ENCODE measurements around the gene HIBCH. TPM values are rescaled to one million over a fixed set of nuclear protein-coding genes. Genes with fewer than 3 reads are reported as not detected.
"Not testable (repeated sequence)": the region's sequence is repeated elsewhere in the genome, so short reads cannot be mapped to it uniquely, and the experiment has no call there.

HIBCH gene, protein sequence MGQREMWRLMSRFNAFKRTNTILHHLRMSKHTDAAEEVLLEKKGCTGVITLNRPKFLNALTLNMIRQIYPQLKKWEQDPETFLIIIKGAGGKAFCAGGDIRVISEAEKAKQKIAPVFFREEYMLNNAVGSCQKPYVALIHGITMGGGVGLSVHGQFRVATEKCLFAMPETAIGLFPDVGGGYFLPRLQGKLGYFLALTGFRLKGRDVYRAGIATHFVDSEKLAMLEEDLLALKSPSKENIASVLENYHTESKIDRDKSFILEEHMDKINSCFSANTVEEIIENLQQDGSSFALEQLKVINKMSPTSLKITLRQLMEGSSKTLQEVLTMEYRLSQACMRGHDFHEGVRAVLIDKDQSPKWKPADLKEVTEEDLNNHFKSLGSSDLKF
- 30.8 TPM for polyA plus RNA-seq (ENCODE audit: insufficient read length)

- DNase-seq (ENCODE audit: low read depth), result peak; percentile 95
Measured at GRCh38 chr2:190319555-190320498, at the start of gene HIBCH. Gene HIBCH, minus strand, starts transcription at chr2:190319826. Its CDS starts 76 bp downstream, at chr2:190319750.

GRCh38 chr2:190367091-190367490 lies 47.5 kb upstream of the HIBCH start:
- no peak for DNase-seq (ENCODE audit: low read depth)

GRCh38 chr2:190366248-190366753 lies 46.7 kb upstream of the HIBCH start:
- DNase-seq (ENCODE audit: low read depth), result no peak

DNA sequence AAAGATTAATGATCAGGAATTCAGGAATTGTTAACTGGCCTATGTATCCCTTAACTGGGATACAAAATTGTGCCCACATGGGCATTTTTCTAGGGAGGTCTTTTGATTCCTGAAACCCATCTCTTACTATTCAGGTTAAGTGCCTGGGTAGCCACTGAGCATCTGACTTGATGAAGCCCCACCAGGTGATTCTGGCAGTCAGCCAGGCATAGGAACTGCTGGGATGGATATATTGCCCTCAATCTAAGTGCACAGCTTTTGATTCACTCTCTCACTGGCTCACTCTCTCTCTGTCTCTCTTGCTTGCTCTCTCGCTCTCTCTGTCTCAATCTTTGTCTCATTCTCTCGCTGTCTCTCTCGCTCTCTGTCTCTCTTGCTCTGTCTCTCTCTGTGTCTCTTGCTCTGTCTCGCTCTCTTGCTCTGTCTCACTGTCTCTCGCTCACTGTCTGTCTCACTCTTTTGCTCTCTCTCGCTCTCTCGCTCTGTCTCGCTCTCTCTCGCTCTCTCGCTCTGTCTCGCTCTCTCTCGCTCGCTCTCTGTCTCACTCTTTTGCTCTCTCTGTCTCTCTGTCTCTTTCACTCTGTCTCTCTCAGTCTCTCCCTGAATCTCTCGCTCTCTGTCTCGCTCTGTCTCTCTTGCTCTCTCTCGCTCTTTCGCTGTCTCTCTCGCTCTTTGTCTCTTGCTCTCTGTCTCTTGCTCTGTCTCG lies 46.0 kb upstream of the HIBCH start:
- no peak for DNase-seq (ENCODE audit: low read depth)

DNA sequence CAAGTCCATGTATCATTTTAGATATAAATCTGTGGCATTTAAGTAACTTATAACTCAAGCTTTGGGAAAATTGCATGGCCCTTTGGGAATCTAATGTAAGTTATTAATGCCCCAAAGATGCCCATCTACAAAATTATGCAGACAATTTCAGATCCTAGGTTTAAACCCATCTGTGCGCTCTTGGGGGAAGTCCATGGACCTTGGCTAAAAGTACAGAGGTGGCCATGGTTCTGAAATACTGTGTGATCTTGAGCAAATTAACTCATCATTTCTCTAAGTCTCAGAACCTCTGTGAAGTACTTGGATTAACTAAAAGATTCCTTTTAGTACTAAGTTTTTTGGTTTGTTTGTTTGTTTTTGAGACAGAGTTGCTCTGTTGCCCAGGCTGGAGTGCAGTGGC lies 43.3 kb upstream of the HIBCH start:
- no peak for DNase-seq (ENCODE audit: low read depth)

GRCh38 chr2:190361572-190361971 lies 41.9 kb upstream of the HIBCH start:
- DNase-seq (ENCODE audit: low read depth), result no peak

DNA sequence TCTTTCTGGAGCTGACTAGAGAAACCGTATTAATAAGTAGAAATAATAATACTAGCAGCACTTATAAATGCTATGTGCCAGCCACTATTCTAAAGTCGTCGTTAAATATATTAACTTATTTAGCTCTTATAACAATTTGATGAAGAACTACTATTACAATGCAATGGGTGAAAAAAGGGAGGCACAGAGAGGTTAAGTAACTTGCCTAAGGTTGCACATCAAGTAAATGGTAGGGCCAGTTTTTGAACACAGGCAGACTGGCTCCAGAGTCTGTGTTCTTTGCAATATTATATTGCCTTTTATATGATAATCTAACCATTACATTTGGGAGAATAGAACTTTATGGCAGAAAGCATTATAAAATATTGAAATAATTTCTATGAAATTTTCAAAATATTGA lies 41.3 kb upstream of the HIBCH start:
- DNase-seq (ENCODE audit: low read depth), result no peak

DNA sequence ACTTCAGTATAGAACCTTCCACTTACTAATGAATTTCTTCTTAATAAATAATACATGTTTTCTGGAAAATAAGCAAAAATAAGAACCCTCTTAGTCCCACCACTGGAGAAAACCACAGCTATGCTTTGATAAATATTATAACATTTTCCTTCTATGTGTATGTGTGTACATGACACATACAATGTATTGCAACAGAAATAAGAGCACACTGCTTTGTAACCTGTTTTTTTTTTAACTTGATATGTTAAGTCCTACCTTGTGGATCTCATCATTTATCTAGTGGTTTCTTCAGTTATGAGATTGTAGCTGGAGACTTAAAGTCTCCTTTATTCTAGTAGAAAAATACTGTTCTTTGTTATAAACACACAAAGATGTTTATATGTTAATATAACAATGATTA lies 40.9 kb upstream of the HIBCH start:
- no peak for DNase-seq (ENCODE audit: low read depth)

GRCh38 chr2:190358655-190359448 lies 39.2 kb upstream of the HIBCH start:
- DNase-seq (ENCODE audit: low read depth), result not testable (repeated sequence)

GRCh38 chr2:190357600-190357999 lies 38.0 kb upstream of the HIBCH start:
- DNase-seq (ENCODE audit: low read depth), result no peak

GRCh38 chr2:190355968-190356644 lies 36.5 kb upstream of the HIBCH start:
- DNase-seq (ENCODE audit: low read depth), result no peak

DNA sequence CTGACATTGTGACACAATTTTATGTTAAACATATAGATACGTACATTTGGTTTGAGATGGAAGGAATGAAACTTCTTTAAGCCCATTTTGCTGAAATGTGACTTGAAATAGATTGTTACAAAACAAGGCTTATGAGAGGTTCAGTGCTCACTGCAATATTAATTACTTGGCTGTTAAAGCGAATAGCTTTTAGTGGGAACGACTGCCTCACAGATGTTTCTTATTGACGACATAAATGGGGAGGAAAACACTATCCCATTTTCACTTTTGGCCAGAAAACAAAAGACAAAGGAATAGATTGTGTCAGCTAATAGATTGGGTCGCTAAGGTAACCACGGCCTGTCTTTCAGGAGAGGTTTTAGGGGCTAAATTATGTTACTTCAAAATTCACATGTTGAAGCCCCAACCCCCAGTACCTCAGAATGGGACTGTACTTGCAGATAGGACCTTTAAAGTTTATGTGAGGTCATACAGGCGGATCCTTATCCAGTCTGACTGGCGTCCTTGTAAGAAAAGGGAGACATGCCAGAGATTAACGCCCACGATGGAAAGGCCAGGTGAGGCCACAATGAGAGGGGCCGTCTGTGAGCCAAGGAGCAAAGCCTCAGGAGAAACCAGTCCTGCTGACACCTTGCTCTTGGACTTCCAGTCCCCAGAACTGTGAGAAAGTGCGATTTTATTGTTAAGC lies 34.5 kb upstream of the HIBCH start:
- no peak for DNase-seq (ENCODE audit: low read depth)

DNA sequence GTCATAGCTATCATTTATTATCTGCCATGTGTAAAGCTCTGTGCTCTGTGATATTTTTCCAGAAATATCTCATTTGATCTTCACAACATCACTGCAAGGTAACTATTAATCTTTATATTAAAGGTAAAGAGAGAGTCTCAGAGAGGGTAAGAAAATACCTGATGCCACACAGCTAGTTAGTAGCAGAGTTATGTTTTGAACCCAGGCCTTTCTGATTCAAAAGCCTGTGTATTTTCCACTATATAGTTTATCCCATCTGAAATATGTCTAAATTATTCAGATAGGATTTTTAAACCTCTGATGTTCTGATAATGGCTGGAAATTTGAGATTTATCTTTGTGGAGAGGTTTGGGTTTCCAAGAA lies 33.9 kb upstream of the HIBCH start:
- DNase-seq (ENCODE audit: low read depth), result no peak

- DNase-seq (ENCODE audit: low read depth), result no peak
Measured at GRCh38 chr2:190352668-190353536, 33.3 kb upstream of the HIBCH start.

- DNase-seq (ENCODE audit: low read depth), result no peak
Measured at GRCh38 chr2:190351955-190352354, 32.3 kb upstream of the HIBCH start.

- DNase-seq (ENCODE audit: low read depth), result no peak
Measured at GRCh38 chr2:190350371-190350770, 30.7 kb upstream of the HIBCH start.

- DNase-seq (ENCODE audit: low read depth), result no peak
Measured at GRCh38 chr2:190344276-190344827, 24.7 kb upstream of the HIBCH start.

- DNase-seq (ENCODE audit: low read depth), result no peak
Measured at GRCh38 chr2:190343536-190344275, 24.1 kb upstream of the HIBCH start, which contains the start of gene INPP1. Gene INPP1, plus strand, starts transcription at chr2:190343589. Its CDS starts 16,514 bp downstream, at chr2:190360103.
